ENCODE data around the gene NEK6. TPM values are rescaled to one million over a fixed set of nuclear protein-coding genes. Genes with fewer than 3 reads are reported as not detected.

The NEK6 gene
- total RNA-seq, 2 donors from 2014 or later: 28.7 to 32.6 TPM

GRCh38 chr9:124345751-124346281 is 88.1 kb downstream of the NEK6 start:
- DNase-seq: no peak
- intact Hi-C loops (cut with DNase I): no loop called here
- ATAC-seq: no peak

- intact Hi-C loops (cut with DNase I): no loop called here
- ATAC-seq: no peak
Observed at GRCh38 chr9:124346347-124347163, 88.8 kb downstream of the NEK6 start.

GRCh38 chr9:124347206-124347967 is 89.6 kb downstream of the NEK6 start:
- DNase-seq (no peak), ATAC-seq (no peak)
- intact Hi-C loops (cut with DNase I): no loop called here

More at GRCh38 chr9:124346347-124347163, 88.8 kb downstream of the NEK6 start:
- no peak for DNase-seq

GRCh38 chr9:124347968-124348358 is 90.2 kb downstream of the NEK6 start:
- ATAC-seq (no peak), DNase-seq (no peak)
- intact Hi-C loops (cut with DNase I): no loop called here

GRCh38 chr9:124348363-124348762 is 90.6 kb downstream of the NEK6 start:
- ATAC-seq (no peak), DNase-seq (no peak)
- intact Hi-C loops (cut with DNase I): no loop called here

GRCh38 chr9:124348831-124349230 is 91.1 kb downstream of the NEK6 start:
- DNase-seq: no peak
- ATAC-seq: no peak

GRCh38 chr9:124349267-124349666 is 91.5 kb downstream of the NEK6 start:
- ATAC-seq: no peak
- DNase-seq: no peak
- intact Hi-C loops (cut with DNase I): no loop called here

More at GRCh38 chr9:124348831-124349230, 91.1 kb downstream of the NEK6 start:
- intact Hi-C loops (cut with DNase I): no loop called here

GRCh38 chr9:124349675-124350493 is 92.1 kb downstream of the NEK6 start:
- ATAC-seq (no peak), DNase-seq (no peak)
- intact Hi-C loops (cut with DNase I): no loop called here

GRCh38 chr9:124350494-124351263 is 92.9 kb downstream of the NEK6 start:
- ATAC-seq: no peak
- intact Hi-C loops (cut with DNase I): no loop called here
- no peak for DNase-seq

- intact Hi-C loops (cut with DNase I): no loop called here
- no peak for ATAC-seq
- DNase-seq: no peak
Observed at GRCh38 chr9:124351672-124352468, 94.1 kb downstream of the NEK6 start.

GRCh38 chr9:124352616-124353015 is 94.9 kb downstream of the NEK6 start:
- DNase-seq (no peak), ATAC-seq (peak in 1 of 2 donors; percentile 14)
- intact Hi-C loops (cut with DNase I): no loop called here

GRCh38 chr9:124353166-124353768 is 95.5 kb downstream of the NEK6 start:
- intact Hi-C loops (cut with DNase I): no loop called here
- no peak for ATAC-seq
- DNase-seq: no peak

GRCh38 chr9:124353811-124354274 is 96.1 kb downstream of the NEK6 start:
- no peak for DNase-seq
- intact Hi-C loops (cut with DNase I): no loop called here
- ATAC-seq: no peak

GRCh38 chr9:124354346-124355038 is 96.7 kb downstream of the NEK6 start:
- no peak for DNase-seq
- intact Hi-C loops (cut with DNase I): no loop called here
- no peak for ATAC-seq

- DNase-seq (no peak), ATAC-seq (no peak)
- intact Hi-C loops (cut with DNase I): no loop called here
Observed at GRCh38 chr9:124355039-124355940, 97.5 kb downstream of the NEK6 start.

Measured in left cardiac atrium (tissue), 4 donors.